Measurements from ENCODE around the gene NEK11. TPM values are rescaled to one million over a fixed set of nuclear protein-coding genes. Genes with fewer than 3 reads are reported as not detected.

Gene NEK11
- total and polyA plus RNA-seq, 9 of the 15 experiments (the other 6 are each of a cell fraction or from before 2014, with no cell fraction given) = 0.28 to 1.5 (median 0.87) TPM

- BruUV-seq (replicated peaks) = no TSS peak
- Histone ChIP-seq H3K4me3 (no peak overlapping the region), H3K9me3 (replicated peaks; ENCODE audit: control insufficient read depth, insufficient read depth, low read depth, low read length) (no peaks in the 10 kb centered on the region), H3K9ac (ENCODE audit: insufficient read depth in 1 of 2, low read depth in 2 of 2, low read length in 2 of 2) (no peak overlapping the region), H3K27me3 (ENCODE audit: control insufficient read depth in 2 of 2, insufficient read depth in 2 of 2, low read length in 2 of 2) (no peaks in the 10 kb centered on the region), H3K36me3 (ENCODE audit: control insufficient read depth, insufficient read depth, low read length) (peaks cover 50% of the 10 kb centered on the region), H3K4me1 (replicated peaks in 1 of 2; ENCODE audit: control insufficient read depth in 2 of 2, insufficient read depth in 2 of 2, low read length in 2 of 2) (no peaks in the 10 kb centered on the region), H3K79me2 (ENCODE audit: control insufficient read depth, insufficient read depth, low read length) (no peaks in the 10 kb centered on the region), H4K20me1 (replicated peaks; ENCODE audit: control insufficient read depth, insufficient read depth, low read length) (no peaks in the 10 kb centered on the region), H2AFZ (ENCODE audit: low read depth, low read length) (no peak overlapping the region), H3K9me1 (ENCODE audit: control insufficient read depth, insufficient read depth, low read length) (no peaks in the 10 kb centered on the region), H3K4me2 (ENCODE audit: insufficient read depth, low read length) (no peak overlapping the region), H3K27ac (ENCODE audit: extremely low read depth, low read depth, low read length) (no peak overlapping the region)
- intact Hi-C loops (cut with micrococcal nuclease) (no loop called here), in situ Hi-C loops (cut with MboI) (no loop called here)
- 100% methylated on average over 1 of the region's 1 CpG for WGBS (ENCODE audit: insufficient coverage, low coverage, missing lambda C conversion rate)
- TF ChIP-seq PTTG1 (tag; IDR thresholded peaks at IDR 0.05; ENCODE audit: low read depth) = no peak
- TF ChIP-seq ZNF165 (CRISPR knock-in tag; IDR thresholded peaks at IDR 0.05; ENCODE audit: borderline replicate concordance) = no peak
- TF ChIP-seq HES1 (IDR thresholded peaks at IDR 0.05; ENCODE audit: low read depth) = no peak
- TF ChIP-seq MCM7 (IDR thresholded peaks at IDR 0.05) = no peak
- TF ChIP-seq CBX5 (IDR thresholded peaks at IDR 0.05; ENCODE audit: borderline replicate concordance, low read depth) = no peak
- TF ChIP-seq TCF3 (CRISPR knock-in tag; IDR thresholded peaks at IDR 0.05) = no peak
- no peak for DNase-seq (ENCODE audit: extremely low read depth in 1 of 4, low spot score in 3 of 4)
- ChIA-PET POLR2A (no interaction called here), CTCF (ENCODE audit: low intra/inter-chr PET ratio) (no interaction called here)
- no peak for FAIRE-seq
- ATAC-seq = no peak
Measured at GRCh38 chr3:131001071-131001470, 25.6 kb upstream of the NEK11 start.

- Histone ChIP-seq H3K27me3 (ENCODE audit: control insufficient read depth in 2 of 2, insufficient read depth in 2 of 2, low read length in 2 of 2) (no peaks in the 10 kb centered on the region), H3K4me3 (no peak overlapping the region), H3K79me2 (ENCODE audit: control insufficient read depth, insufficient read depth, low read length) (no peaks in the 10 kb centered on the region), H3K36me3 (ENCODE audit: control insufficient read depth, insufficient read depth, low read length) (peaks cover 31% of the 10 kb centered on the region), H4K20me1 (replicated peaks; ENCODE audit: control insufficient read depth, insufficient read depth, low read length) (no peaks in the 10 kb centered on the region), H2AFZ (ENCODE audit: low read depth, low read length) (no peak overlapping the region), H3K9me3 (replicated peaks; ENCODE audit: control insufficient read depth, insufficient read depth, low read depth, low read length) (no peaks in the 10 kb centered on the region), H3K4me2 (ENCODE audit: insufficient read depth, low read length) (no peak overlapping the region), H3K27ac (ENCODE audit: extremely low read depth, low read depth, low read length) (no peak overlapping the region), H3K4me1 (replicated peaks in 1 of 2; ENCODE audit: control insufficient read depth in 2 of 2, insufficient read depth in 2 of 2, low read length in 2 of 2) (no peaks in the 10 kb centered on the region), H3K9me1 (ENCODE audit: control insufficient read depth, insufficient read depth, low read length) (no peaks in the 10 kb centered on the region), H3K9ac (ENCODE audit: insufficient read depth in 1 of 2, low read depth in 2 of 2, low read length in 2 of 2) (no peak overlapping the region)
- in situ Hi-C loops (cut with MboI) = no loop called here
- no TSS peak for BruUV-seq (replicated peaks)
- DNase-seq (ENCODE audit: extremely low read depth in 1 of 4, low spot score in 3 of 4) (no peak), ATAC-seq (no peak), FAIRE-seq (no peak)
- POLR2A ChIA-PET = no interaction called here
- 100% methylated on average over 1 of the region's 1 CpG for WGBS (ENCODE audit: insufficient coverage, low coverage, missing lambda C conversion rate)
- intact Hi-C loops (cut with micrococcal nuclease) = no loop called here
- CTCF ChIA-PET (ENCODE audit: low intra/inter-chr PET ratio) = no interaction called here
- TF ChIP-seq BRF2 (IDR thresholded peaks at IDR 0.05; ENCODE audit: borderline replicate concordance, insufficient read depth, insufficient read length) (no peak), KAT2B (IDR thresholded peaks at IDR 0.05; ENCODE audit: low read depth, low read length) (no peak), ZNF668 (CRISPR knock-in tag; IDR thresholded peaks at IDR 0.05) (no peak), MCM2 (IDR thresholded peaks at IDR 0.05; ENCODE audit: low read depth) (no peak), CTCFL (IDR thresholded peaks at IDR 0.05; ENCODE audit: borderline replicate concordance, insufficient read depth, low read depth, low read length, poor library complexity, severe bottlenecking) (no peak), ILF3 (IDR thresholded peaks at IDR 0.05; ENCODE audit: borderline replicate concordance) (no peak), CREB1 (IDR thresholded peaks at IDR 0.05) (no peak), CREB1 (CRISPR knock-in tag; IDR thresholded peaks at IDR 0.05) (no peak), BRD9 (IDR thresholded peaks at IDR 0.05; ENCODE audit: low read depth, partially characterized antibody) (no peak)
Measured at GRCh38 chr3:131004603-131005002, 22.1 kb upstream of the NEK11 start.
